Measurements from ENCODE around the gene ST6GAL2. TPM values are rescaled to one million over a fixed set of nuclear protein-coding genes. Genes with fewer than 3 reads are reported as not detected.

The ST6GAL2 gene
- total and polyA plus RNA-seq, 4 donors: 0.02 to 4.0 (median 0.55) TPM

GRCh38 chr2:106770986-106771385, 115.0 kb downstream of the ST6GAL2 start:
- peaks cover 0 to 2% (median 0%) of the 10 kb centered on the region in 4 donors for H3K9me3 ChIP-seq (ENCODE audit: control insufficient read depth in 4 of 4, insufficient read depth in 3 of 4, low read length in 3 of 4)
- WGBS, 2 donors: 92 to 96% methylated on average over 2 of the region's 2 CpGs

GRCh38 chr2:106764614-106765013, 121.4 kb downstream of the ST6GAL2 start:
- Histone ChIP-seq H3K27ac (ENCODE audit: low read depth in 1 of 2, low read length in 1 of 2) (no peak overlapping the region), H3K4me3 (no peak overlapping the region), H3K9me3 (ENCODE audit: control insufficient read depth in 4 of 4, insufficient read depth in 3 of 4, low read length in 3 of 4) (peaks cover 0 to 2% (median 0%) of the 10 kb centered on the region in 4 donors), H3K36me3 (ENCODE audit: control insufficient read depth in 4 of 4, insufficient read depth in 4 of 4, low read length in 4 of 4) (no peaks in the 10 kb centered on the region), H3K9ac (ENCODE audit: insufficient read depth in 1 of 2, low read length in 2 of 2) (no peak overlapping the region), H3K4me1 (ENCODE audit: control insufficient read depth in 5 of 5, insufficient read depth in 5 of 5, low read length in 5 of 5) (peaks cover 0 to 6% (median 0%) of the 10 kb centered on the region in 5 donors), H3K27me3 (ENCODE audit: control insufficient read depth in 3 of 3, insufficient read depth in 3 of 3, low read length in 2 of 3) (no peaks in the 10 kb centered on the region)
- no peak for TF ChIP-seq CTCF (IDR thresholded peaks at IDR 0.05; ENCODE audit: control extremely low read depth, extremely low read depth)
- 67 to 79% methylated on average over 5 of the region's 5 CpGs for WGBS, 2 donors
- no peak for ATAC-seq (ENCODE audit: insufficient read depth, low FRiP score)
- DNase-seq: peak in 2 of 3 donors; percentile 11 to 27

More at GRCh38 chr2:106770986-106771385, 115.0 kb downstream of the ST6GAL2 start:
- Histone ChIP-seq H3K36me3 (ENCODE audit: control insufficient read depth in 4 of 4, insufficient read depth in 4 of 4, low read length in 4 of 4) (no peaks in the 10 kb centered on the region), H3K4me1 (ENCODE audit: control insufficient read depth in 5 of 5, insufficient read depth in 5 of 5, low read length in 5 of 5) (no peaks in the 10 kb centered on the region), H3K4me3 (no peak overlapping the region), H3K27me3 (ENCODE audit: control insufficient read depth in 3 of 3, insufficient read depth in 3 of 3, low read length in 2 of 3) (no peaks in the 10 kb centered on the region), H3K27ac (ENCODE audit: low read depth in 1 of 2, low read length in 1 of 2) (no peak overlapping the region), H3K9ac (ENCODE audit: insufficient read depth in 1 of 2, low read length in 2 of 2) (no peak overlapping the region)
- DNase-seq (no peak), ATAC-seq (ENCODE audit: insufficient read depth, low FRiP score) (no peak)
- no peak for TF ChIP-seq CTCF (IDR thresholded peaks at IDR 0.05; ENCODE audit: control extremely low read depth, extremely low read depth)

DNA sequence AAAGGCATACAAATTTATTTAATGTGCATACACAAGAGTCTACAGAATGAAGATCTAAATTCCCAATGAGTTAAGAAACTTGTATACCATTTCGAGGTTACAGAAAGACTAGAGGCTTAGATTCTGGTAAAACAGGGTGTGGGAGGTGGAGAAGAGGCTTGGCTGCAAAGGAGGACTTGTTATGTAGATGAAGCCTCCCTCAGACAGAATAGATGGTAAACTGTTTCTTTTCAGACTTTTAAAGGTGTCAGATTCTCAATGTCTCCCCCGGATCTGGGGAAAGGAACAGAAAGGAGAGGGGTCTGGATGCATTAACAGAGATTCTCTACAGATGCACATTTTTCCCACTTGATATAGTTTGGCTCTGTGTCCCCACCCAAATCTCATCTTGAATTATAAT, 126.0 kb downstream of the ST6GAL2 start:
- Histone ChIP-seq H3K27ac (ENCODE audit: low read depth in 1 of 2, low read length in 1 of 2) (no peak overlapping the region), H3K27me3 (ENCODE audit: control insufficient read depth in 3 of 3, insufficient read depth in 3 of 3, low read length in 2 of 3) (no peaks in the 10 kb centered on the region), H3K9ac (ENCODE audit: insufficient read depth in 1 of 2, low read length in 2 of 2) (no peak overlapping the region), H3K4me1 (ENCODE audit: control insufficient read depth in 5 of 5, insufficient read depth in 5 of 5, low read length in 5 of 5) (peaks cover 0 to 12% (median 0%) of the 10 kb centered on the region in 5 donors), H3K9me3 (ENCODE audit: control insufficient read depth in 4 of 4, insufficient read depth in 3 of 4, low read length in 3 of 4) (no peaks in the 10 kb centered on the region), H3K4me3 (no peak overlapping the region), H3K36me3 (ENCODE audit: control insufficient read depth in 4 of 4, insufficient read depth in 4 of 4, low read length in 4 of 4) (no peaks in the 10 kb centered on the region)
- no peak for ATAC-seq (ENCODE audit: insufficient read depth, low FRiP score)
- DNase-seq: no peak
- TF ChIP-seq CTCF (IDR thresholded peaks at IDR 0.05; ENCODE audit: control extremely low read depth, extremely low read depth): no peak
- WGBS, 2 donors: 73 to 77% methylated on average over 2 of the region's 2 CpGs

DNA sequence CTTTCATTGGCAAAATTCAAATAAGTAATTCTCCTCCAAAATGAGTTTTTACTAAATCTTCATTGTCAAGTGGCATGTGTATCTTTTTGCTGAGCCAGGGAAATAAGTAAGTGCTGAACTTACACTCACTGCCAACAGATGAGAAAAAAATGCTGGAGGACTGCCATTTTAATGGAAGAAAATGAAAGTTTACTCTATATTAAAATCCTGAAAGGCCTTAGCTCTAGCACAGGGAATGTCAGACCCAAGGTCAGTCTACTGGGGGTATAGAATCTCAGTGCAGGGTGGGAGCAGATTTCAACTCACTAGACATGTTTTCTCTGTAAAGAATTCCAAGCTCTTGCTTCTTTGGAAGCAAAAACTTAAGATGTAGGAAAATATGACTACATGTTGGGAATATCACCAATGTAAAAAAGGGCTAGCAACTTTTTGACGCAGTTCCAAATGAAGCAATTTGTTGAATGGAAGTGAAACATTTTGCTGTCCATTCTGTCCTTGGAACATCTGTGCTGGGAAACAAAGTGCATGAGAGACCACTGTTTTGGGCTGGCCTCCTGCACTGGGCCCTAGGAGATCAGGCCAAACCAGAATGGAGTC, 127.0 kb downstream of the ST6GAL2 start:
- Histone ChIP-seq H3K27me3 (ENCODE audit: control insufficient read depth in 3 of 3, insufficient read depth in 3 of 3, low read length in 2 of 3) (no peaks in the 10 kb centered on the region), H3K9ac (ENCODE audit: insufficient read depth in 1 of 2, low read length in 2 of 2) (no peak overlapping the region), H3K27ac (ENCODE audit: low read depth in 1 of 2, low read length in 1 of 2) (no peak overlapping the region), H3K4me3 (no peak overlapping the region), H3K36me3 (ENCODE audit: control insufficient read depth in 4 of 4, insufficient read depth in 4 of 4, low read length in 4 of 4) (no peaks in the 10 kb centered on the region), H3K4me1 (ENCODE audit: control insufficient read depth in 5 of 5, insufficient read depth in 5 of 5, low read length in 5 of 5) (peaks cover 0 to 12% (median 0%) of the 10 kb centered on the region in 5 donors), H3K9me3 (ENCODE audit: control insufficient read depth in 4 of 4, insufficient read depth in 3 of 4, low read length in 3 of 4) (no peaks in the 10 kb centered on the region)
- 80 to 82% methylated on average over 1 of the region's 1 CpG for WGBS, 2 donors
- DNase-seq: peak; percentile 75 to 98 (median 97)
- TF ChIP-seq CTCF (IDR thresholded peaks at IDR 0.05; ENCODE audit: control extremely low read depth, extremely low read depth): no peak
- no peak for ATAC-seq (ENCODE audit: insufficient read depth, low FRiP score)
